Fibroblast of mammary gland (primary cell): ENCODE results near the gene CES5A.

Experiments used
- DNase-seq: peaks from one replicate; pipeline ENCODE4 v3.0.0-alpha.2; 2010; ENCODE audit warnings: low read depth
- H3K4me3 ChIP-seq: 2 replicates; pipeline ENCODE4 v1.5.1; 2011; ENCODE audit warnings: low read depth, mild to moderate bottlenecking, low read length, moderate library complexity; ENCODE audit not compliant: control insufficient read depth
- TF ChIP-seq, protein P1 (sequence below): conservative IDR thresholded peaks from 2 replicates; pipeline ENCODE4 v1.5.1; 2011; ENCODE audit warnings: low read depth, low read length, inconsistent platforms; ENCODE audit not compliant: control insufficient read depth, insufficient read depth

Gene CES5A

GRCh38 chr16:55901566-55902217, 26.5 kb upstream of the CES5A start:
- no peak for DNase-seq
- TF ChIP-seq, protein P1, sequence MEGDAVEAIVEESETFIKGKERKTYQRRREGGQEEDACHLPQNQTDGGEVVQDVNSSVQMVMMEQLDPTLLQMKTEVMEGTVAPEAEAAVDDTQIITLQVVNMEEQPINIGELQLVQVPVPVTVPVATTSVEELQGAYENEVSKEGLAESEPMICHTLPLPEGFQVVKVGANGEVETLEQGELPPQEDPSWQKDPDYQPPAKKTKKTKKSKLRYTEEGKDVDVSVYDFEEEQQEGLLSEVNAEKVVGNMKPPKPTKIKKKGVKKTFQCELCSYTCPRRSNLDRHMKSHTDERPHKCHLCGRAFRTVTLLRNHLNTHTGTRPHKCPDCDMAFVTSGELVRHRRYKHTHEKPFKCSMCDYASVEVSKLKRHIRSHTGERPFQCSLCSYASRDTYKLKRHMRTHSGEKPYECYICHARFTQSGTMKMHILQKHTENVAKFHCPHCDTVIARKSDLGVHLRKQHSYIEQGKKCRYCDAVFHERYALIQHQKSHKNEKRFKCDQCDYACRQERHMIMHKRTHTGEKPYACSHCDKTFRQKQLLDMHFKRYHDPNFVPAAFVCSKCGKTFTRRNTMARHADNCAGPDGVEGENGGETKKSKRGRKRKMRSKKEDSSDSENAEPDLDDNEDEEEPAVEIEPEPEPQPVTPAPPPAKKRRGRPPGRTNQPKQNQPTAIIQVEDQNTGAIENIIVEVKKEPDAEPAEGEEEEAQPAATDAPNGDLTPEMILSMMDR = no peak
- H3K4me3 ChIP-seq = no peak overlapping the region

- H3K4me3 ChIP-seq = no peak overlapping the region
- DNase-seq = no peak
- TF ChIP-seq, protein P1 = no peak
Measured at GRCh38 chr16:55900616-55901393, 25.6 kb upstream of the CES5A start.

DNA sequence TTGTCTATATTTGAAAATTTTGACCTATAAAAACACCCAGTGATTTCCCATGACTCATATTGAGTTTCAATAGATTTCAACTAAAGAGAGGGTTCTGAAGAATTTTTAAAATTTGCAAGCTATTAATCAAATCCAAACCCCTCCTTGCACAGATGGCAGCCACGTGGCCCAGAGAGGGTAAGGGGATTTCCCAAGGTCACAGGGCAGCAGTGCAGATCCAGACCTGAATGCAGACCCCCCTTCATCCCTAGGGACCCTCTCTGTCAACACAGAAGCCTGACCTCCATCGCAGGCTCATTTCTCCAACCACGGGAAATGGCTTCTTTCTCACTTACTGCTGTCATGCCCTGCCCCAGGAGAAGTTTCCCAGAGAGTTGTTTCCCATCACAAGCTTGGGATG, 24.7 kb upstream of the CES5A start:
- TF ChIP-seq, protein P1 = no peak
- no peak overlapping the region for H3K4me3 ChIP-seq
- DNase-seq = no peak

DNA sequence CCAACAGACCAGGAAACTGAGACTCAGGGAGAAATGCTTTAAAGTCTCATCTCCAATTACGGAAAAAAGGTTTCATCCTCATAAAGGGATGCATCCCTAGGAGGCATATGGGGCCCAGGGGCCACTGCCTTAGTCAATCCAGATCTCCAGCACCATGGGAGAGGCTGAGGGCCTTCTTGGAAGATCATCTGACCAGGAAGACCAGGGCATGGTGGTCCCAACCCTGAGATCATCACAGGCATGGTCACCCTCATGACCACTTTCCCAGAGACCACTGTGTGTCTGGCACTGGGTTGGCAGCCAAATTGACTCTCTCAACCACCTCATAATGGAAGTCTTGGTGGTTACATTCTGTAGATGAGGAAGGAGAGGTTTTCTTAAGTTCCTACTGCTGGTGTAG, 23.4 kb upstream of the CES5A start:
- DNase-seq = no peak
- H3K4me3 ChIP-seq = no peak overlapping the region
- TF ChIP-seq, protein P1 = no peak

DNA sequence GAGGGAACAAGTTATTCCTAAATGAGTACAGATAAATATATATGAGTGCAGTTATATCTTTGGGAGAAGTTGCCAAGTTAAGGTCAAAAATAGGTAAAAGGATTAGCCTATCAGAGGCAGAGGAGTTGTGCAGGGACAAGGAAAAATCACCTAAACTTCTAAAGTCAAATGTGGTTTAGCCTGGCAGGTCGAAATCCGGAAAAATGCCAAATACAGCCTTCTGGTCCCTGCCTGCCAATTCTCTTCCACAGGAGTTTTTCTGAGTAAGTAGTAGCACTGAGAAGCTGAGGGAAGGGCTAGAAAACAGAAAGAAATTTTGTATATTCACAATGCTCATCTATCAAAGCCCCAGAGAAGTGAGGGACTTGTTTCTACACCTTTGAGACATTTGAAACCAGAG, 17.6 kb upstream of the CES5A start:
- DNase-seq = no peak
- TF ChIP-seq, protein P1 = no peak
- H3K4me3 ChIP-seq = no peak overlapping the region

- no peak for DNase-seq
- TF ChIP-seq, protein P1 = no peak
- no peak overlapping the region for H3K4me3 ChIP-seq
Measured at GRCh38 chr16:55889518-55889917, 14.3 kb upstream of the CES5A start.
